ENCODE data around the gene PPY.
"Not testable (repeated sequence)": the region's sequence is repeated elsewhere in the genome, so short reads cannot be mapped to it uniquely, and the experiment has no call there.

PPY gene

DNA sequence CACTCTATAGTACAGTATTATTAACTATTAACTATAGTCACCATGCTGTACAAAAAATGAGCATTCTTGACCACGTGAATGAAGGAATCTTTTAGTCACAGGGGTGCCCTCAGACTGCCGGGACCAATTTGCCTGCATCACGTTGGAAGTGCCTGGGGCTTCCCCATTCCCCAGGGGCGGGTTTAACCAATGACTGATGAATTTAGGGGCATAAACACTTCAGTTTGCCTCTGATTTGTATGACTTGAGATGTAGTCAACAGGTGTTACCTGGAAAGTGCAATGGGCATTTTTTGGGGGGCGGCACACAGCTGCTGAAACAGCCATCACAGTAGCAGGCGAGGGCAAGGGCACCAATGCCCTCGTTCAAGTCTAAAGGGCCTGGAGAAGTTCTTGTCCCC, 20.2 kb upstream of the PPY start:
- DNase-seq = no peak

- no peak for DNase-seq
These were observed 19.7 kb upstream of the PPY start for GRCh38 chr17:43961954-43962353.

GRCh38 chr17:43961292-43961691, 19.0 kb upstream of the PPY start:
- not testable (repeated sequence) for DNase-seq

- DNase-seq = no peak
These were observed 16.6 kb upstream of the PPY start for GRCh38 chr17:43958748-43959352.

- DNase-seq = no peak
These were observed 13.9 kb upstream of the PPY start for GRCh38 chr17:43956222-43956621.

DNA sequence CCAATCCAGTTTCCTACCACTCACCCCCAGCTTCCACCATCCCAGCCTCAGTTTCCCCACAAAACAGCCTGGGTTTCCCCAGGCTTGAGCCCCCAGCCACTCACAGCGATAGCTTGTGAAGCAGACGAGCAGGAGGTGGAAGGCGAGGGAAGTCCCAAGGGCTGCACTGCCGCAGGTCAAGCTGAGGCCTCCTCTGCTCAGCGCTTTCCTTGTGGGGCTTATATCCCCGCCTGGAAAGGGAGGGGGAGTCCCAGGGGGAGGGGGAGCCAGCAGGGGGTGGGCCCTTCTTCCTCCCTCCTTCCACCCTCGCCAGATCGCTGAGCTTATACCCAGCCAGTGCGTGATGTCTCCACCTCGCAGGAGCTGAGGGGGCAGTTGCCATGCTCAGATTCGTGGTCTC, 11.5 kb upstream of the PPY start, which contains the start of gene PYY:
Gene PYY (minus strand): TSS at position 195 of the 400 bp plus-strand sequence. CDS start 457 bp downstream, outside the sequence.
- DNase-seq = no peak

DNA sequence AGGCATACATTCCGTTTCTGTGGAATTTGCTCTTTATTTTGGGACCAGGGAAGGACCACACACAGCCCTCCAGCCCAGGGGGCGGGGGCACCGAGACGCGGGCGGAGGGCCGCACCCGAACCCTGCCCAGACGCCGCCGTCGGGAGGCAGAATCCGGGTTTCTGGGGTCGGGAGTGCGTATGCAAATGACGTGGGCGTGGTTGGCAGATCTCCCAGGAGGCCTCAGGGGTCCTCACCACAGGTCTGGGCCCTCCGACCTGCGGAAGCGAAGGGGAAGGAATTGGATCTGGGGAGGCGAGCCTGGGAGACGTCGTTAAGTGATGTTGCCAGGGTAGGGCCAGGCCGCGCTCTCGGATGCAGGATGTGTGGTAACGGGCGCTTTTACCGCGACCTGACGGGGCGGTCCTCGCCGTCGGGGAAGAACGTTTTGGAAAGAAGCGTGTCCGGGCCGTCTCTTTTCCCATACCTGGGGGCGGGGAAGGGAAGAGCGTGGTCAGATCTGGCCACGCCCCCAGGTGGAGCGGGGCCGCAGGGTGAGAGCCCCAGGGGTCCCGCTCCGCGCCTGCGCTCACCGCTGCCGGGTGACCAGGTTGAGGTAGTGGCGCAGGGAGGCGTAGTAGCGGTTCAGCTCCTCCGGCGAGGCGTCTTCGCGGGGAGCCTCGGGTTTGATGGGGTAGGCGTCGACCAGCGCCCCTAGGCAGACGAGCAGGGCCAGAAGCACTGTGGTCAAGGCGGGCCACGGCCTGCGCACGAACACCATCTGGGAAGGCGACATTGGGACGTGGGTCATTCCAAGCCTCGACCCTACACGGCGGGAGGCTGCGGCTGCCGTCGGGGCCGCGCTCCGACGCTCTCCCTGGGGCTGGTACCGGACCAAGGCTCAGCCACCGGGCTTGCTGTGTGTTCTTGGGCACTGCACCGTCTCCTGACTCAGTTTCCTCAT, 10.7 kb upstream of the PPY start:
- no peak for DNase-seq

DNA sequence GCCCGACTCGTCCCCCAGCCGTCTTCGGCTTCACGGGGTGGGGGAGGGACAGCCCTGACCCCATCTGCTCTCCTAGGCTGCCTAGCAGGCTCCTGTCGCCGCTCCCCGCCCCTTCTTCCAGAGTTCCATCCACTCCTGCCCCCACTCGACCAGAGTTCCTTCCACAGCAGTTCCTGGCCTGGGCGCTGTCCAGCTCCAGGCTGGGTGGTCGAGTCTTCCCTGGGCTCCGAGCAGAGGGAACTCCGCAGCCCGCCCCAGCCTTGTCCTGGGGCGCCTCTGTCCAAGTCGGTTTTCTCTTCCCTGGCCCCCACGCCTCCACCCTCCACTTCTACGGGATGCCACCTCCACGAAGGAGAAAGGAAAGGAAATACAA, 10.1 kb upstream of the PPY start:
- DNase-seq = no peak

DNA sequence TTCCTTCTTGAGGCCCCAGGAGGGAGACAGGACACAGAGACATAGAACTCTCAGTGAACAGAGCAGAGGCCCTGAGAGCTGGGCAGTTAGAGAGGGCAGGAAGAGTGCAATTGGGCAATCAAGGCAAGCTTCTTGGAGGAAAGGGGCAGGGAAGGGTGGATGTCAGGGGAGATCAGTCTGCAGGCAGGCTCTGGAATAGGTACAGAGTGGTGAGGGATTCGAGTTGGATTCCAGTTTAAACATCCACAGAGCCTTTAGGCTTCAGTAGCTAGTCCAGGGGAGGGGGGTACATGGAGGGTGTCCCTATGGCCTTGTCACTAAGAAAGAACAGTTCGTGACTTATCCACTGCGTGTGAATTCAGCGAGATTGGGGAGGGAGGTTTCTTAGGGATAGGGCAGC, 9.5 kb upstream of the PPY start:
- no peak for DNase-seq

DNA sequence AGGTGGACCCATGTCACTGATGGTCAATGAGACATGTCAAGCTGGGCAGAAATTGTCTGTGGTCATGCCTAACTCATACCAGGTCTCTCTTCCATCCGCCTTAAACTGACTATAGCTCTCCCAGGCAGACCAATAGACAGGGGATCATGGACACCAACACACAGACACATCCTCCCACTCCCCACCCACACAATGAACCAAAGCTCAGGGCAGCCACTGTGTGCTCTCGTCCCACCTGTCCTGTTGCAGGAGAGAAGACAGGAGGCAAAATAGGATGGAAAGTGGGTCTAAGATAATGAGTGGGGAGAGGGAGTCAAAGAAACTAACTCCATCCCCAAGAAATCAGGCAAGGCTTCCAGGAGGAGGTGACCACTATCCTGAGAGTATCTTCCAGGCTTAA, 8.3 kb upstream of the PPY start:
- DNase-seq = no peak

DNA sequence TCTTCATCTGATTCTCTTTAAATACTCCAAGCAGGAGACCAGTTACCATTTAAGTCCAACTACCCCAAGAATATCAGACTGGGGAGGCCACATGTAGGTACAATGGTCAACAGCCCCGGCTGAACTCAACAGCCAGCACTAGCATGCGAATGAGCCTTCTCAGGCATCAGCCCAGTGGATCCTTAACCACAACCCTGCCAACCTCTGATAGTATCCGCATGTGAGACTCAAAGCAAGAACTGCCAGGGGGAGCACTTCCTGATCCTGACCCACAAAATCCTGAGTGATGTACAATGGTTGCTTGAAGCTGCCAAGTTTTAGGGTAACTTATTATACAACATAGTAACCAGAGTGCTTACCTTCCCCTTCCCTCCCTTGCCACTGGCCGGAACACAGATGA, 7.5 kb upstream of the PPY start:
- DNase-seq = no peak

DNA sequence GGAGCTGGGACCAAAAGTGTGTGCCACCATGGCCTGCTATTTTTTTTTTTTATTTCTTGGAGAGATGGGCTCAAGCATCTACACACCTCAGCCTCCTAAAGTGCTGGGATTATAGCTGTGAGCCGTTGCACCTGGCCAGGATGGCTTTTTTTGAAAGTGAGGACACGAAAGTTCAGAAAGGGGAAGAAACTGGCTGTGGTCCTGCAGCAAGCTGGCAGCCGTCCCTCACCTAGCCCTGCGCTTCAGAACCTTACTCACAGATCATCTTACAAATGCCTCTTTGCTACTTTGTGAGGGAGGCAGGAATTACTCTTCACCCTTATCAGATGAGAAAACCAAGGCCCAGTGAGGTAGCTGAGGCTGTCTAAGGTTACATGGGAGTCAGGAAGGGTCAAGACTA, 4.5 kb upstream of the PPY start:
- no peak for DNase-seq

GRCh38 chr17:43945074-43945829, 3.0 kb upstream of the PPY start:
- DNase-seq = no peak

DNA sequence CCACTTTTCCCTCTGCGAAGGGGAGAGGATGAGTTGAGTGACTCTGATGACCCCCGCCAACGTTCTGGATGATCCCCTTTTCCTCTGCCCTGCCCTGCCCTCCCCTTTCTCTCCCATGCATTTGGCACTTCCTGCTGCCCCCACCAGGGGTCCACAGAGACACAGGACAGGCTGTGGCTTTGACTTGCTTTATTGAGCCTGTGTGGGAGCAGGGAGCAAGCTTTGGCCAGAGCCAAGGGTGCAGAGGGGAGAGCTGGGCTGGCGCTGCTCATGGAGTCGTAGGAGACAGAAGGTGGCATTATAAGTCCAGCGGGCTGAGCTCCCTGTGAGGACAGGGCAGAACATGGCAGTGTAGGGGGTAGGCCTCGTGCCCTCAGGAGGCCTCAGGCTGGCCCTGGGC, 1.6 kb downstream of the PPY start:
- peak; percentile 51 for DNase-seq

DNA sequence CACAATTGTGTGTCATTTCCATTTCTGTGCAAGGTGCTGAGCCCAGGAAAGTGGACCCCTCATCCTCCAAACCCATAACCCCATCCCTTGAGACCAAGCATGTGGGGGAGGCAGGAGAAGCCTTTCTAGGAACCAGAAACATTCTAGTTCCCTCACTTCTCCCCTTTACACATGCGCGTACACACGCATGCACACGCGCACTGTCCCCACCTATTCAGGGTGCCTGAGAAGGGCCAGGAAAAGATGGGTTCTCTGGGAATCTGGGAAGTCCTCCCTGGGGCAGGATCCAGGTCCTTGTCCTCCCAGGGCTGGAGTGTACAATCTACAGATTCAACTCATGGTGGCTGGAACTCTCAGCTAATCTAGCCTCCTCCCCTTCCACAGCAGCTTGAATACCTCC, 2.4 kb downstream of the PPY start:
- DNase-seq = no peak

DNA sequence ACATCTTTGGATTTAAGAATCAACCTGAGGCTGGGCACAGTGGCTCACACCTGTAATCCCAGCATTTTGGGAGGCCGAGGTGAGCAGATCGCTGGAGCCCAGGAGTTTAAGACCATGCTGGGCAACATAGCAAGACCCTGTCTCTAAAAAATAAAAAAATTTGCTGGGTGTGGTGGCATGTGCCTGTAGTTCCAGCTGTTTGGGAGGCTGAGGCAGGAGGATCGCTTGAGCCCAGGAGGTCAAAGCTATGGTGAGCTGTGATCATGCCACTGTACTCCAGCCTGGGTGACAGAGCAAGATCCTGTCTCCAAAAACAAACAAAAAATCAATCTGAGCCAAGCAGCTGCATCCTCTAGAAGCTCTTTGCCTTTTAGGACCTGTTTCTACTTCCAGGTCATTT, 2.8 kb downstream of the PPY start:
- DNase-seq = not testable (repeated sequence)

DNA sequence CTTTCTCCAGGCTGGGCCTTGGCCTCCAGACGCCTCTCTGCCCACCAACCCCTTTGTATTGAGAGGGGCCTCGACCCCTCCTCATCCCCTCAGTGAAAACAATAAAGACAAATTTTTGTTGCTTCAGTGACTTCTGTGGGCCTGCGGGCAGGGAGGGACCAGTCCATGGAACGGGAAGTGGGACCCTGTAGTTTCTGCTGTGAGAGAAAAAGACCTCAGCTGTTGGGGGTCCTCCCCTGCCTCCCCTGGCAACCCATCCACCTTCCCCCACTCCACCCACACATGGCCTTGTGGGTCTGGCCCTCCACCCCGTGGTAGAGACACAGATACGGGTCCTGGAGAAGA, 3.5 kb downstream of the PPY start:
- no peak for DNase-seq

- DNase-seq = no peak
These were observed 5.8 kb downstream of the PPY start for GRCh38 chr17:43936434-43936833.

GRCh38 chr17:43935926-43936261, 6.4 kb downstream of the PPY start:
- no peak for DNase-seq

DNA sequence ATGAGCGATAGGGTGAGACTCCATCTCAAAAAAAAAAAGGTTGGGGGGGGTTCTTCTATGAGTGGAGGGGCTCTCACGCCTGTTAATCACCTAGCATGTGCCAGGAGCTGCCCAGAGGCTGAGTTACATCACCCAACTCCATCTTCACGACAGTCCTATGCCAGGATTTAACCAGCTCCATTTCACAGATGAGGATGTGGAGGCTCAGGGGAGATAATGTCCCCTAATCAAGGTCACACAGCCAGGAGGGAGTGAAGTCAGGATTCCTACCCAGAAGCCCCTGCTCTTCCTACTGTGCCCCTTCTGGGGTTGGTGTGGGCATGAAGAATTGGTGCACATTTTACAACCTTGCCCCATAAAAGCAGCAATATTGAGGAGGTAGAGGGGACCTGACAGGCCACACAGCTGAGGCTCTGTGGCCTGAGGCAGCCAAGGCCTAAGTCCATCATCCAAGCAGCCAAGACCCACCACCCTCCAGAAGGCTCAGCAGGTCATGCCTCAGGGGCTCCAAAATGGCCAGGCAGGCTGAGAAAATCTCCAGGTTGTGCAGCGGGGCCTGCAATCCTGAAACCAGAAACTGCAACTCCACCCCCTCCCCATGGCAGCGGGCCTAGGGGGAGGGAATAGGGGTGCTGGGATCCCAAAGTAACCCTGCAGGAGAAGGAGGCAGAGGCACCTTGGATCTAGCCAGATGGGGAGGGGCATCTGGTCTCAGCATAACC, 6.9 kb downstream of the PPY start:
- DNase-seq = no peak

GRCh38 chr17:43932923-43933322, 9.4 kb downstream of the PPY start:
- DNase-seq = no peak

- no peak for DNase-seq
These were observed 9.9 kb downstream of the PPY start for GRCh38 chr17:43932357-43932756.

- DNase-seq = no peak
These were observed 11.2 kb downstream of the PPY start for GRCh38 chr17:43931062-43931571.
